Right ventricle myocardium inferior (tissue), 1 donor: ENCODE data around the gene PIK3CD. TPM values are rescaled to one million over a fixed set of nuclear protein-coding genes. Genes with fewer than 3 reads are reported as not detected.
A peak's percentile ranks its signal among the peaks of the same experiment; 100 is the strongest.

Experiments used
- ATAC-seq: fragments of 200-7000 bp; cut with Tn5 transposase; one replicate; pipeline ENCODE4 v1.9.1; 2020; ENCODE audit warnings: mild to moderate bottlenecking, moderate library complexity
- DNase-seq: peaks from one replicate; pipeline ENCODE4 v3.0.0; 2021; ENCODE audit errors: missing footprints
- intact Hi-C: fragments of 100-400 bp; cut with DNase I; formaldehyde crosslinking; loops from one replicate; pipeline ENCODE4 v1.11.0; 2022
- long read RNA-seq: library from polyadenylated mRNA; unstranded; transcript quantifications from one replicate; pipeline ENCODE4 v2.0.0, GENCODE V29; 2021
- total RNA-seq: library from RNA; stranded (reverse); fragmentation: NEBNext Ultra II Directional; extraction: Animal tissue kit (Norgen Biotek cat#: 25700); gene quantifications from one replicate; pipeline ENCODE4 v1.2.1, GENCODE V29; 2021
- donor health status: DM: no; HTN: yes; CAD: no; lungs with severe emphysema.

The PIK3CD gene
- total RNA-seq = 4.1 TPM
- long read RNA-seq, partial matches to known transcripts = 1 of 6 reads
- long read RNA-seq, other reads (novel, unspliced or antisense) = 5 of 6 reads

- intact Hi-C loops = no loop called here
- peak; percentile 84 for DNase-seq
- peak; percentile 32 for ATAC-seq
Observed at GRCh38 chr1:9651565-9652378, at the start of gene PIK3CD. PIK3CD (plus strand) TSS chr1:9651731; CDS start chr1:9710456, 58,725 bp downstream.

DNA sequence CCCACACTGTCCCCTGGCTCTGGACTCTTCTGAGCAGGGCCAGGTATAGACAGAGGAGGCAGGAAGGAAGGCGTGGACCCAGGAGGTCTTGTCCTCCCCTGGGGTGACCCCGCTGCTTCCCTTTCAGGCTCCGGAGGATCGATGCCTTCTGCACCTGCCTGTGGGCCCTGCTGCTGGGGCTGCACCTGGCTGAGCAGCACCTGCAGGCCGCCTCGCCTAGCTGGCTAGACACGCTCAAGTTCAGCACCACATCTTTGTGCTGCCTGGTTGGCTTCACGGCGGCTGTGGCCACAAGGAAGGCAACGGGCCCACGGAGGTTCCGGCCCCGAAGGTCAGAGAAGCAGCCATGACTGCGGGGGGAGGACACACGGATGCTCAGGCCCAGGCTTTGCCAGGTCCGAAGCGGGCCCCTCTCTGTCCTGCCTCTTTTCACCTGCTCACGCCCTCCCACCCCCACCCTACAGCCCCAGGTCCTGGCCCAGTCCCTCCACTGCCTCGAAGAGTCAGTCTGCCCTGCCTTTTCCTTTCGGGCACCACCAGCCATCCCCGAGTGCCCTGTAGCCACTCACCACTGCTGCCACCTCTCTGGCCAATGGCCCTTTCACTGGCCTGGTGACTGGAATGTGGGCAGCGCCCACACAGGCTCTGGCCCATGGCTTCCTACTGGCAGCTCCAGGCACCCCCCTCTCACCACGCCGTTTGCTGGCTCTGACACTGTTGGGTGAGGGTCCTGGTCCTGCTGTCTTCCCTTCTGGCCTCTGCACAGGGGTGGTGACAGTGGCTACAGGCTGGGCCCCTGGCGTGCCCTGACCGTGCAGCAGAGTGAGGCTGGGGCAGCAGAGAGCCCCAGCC lies 49.4 kb upstream of the PIK3CD start:
- ATAC-seq = no peak
- intact Hi-C loops = no loop called here
- DNase-seq = no peak

GRCh38 chr1:9602794-9603167 lies 48.8 kb upstream of the PIK3CD start:
- intact Hi-C loops = no loop called here
- DNase-seq (no peak), ATAC-seq (no peak)

DNA sequence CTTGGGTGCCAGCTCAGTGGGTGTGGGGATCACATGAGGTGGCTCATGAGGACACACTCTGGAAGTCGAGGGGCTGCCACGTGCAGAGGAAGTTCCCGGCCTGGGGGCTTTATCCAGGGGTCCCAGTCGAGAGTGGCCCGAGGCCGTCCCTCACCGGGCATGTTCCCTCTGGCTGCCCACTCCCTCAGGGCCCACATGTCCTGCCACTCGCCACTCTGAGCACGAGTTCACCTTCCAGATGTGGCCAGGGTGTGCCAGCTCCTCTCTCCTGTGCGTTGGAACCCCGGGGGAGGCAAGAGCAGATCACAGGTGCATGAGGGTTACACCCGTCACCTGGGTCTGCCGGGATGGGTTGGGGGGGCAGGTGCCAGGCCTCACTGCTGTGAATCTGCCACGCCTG lies 48.2 kb upstream of the PIK3CD start:
- no peak for ATAC-seq
- no peak for DNase-seq
- intact Hi-C loops = no loop called here

GRCh38 chr1:9603766-9604753 lies 47.5 kb upstream of the PIK3CD start:
- DNase-seq (no peak), ATAC-seq (no peak)
- intact Hi-C loops = no loop called here

DNA sequence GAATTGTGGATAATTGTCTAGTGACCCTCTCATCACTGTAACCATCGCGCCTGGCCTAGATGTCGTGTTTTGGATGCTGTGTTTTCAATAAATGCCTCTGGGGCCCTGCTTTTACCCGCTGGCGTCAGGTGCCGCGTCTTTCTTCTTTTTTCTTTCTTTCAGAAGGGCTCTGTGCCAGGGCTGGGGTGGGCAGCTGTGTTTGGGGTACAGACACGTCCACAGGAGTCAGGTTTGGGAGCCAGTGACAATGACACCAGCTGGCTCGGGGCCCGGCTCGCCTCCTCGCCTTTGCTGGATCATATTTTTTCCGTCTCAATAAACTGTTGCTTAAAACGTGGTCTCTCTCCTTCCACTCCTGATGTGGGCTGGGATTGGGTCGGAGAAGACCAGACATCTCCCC lies 46.7 kb upstream of the PIK3CD start:
- DNase-seq = no peak
- intact Hi-C loops = no loop called here

DNA sequence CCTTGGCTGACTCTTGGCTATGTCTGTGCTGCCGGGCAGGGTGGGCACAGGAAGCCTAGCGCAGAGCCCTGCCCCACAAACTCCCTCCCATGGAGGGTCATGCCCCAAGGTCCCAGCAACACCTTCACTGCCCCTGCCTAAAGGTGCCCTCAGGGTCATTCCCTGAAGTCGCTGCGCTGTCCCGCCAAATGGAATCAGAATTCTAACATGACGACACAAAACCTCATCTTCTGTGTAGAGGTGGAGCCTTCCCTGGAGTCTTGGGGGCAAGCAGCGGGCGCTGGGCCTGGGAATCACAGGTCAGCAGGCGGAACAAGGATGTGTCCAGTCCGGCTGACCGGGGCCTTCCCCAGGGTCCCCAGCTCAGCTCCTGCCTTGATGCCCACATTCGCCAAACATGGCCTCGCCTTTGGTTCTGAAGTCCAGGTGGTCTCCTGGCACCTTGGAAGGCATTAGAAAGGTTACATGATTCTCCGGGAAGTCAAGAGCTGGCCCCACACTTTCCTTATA lies 45.5 kb upstream of the PIK3CD start:
- DNase-seq (no peak), ATAC-seq (no peak)
- intact Hi-C loops = no loop called here

More for the DNA sequence above, 46.7 kb upstream of the PIK3CD start:
- ATAC-seq = no peak

- DNase-seq (no peak), ATAC-seq (no peak)
- intact Hi-C loops = no loop called here
Observed at GRCh38 chr1:9606458-9606857, 45.1 kb upstream of the PIK3CD start.

DNA sequence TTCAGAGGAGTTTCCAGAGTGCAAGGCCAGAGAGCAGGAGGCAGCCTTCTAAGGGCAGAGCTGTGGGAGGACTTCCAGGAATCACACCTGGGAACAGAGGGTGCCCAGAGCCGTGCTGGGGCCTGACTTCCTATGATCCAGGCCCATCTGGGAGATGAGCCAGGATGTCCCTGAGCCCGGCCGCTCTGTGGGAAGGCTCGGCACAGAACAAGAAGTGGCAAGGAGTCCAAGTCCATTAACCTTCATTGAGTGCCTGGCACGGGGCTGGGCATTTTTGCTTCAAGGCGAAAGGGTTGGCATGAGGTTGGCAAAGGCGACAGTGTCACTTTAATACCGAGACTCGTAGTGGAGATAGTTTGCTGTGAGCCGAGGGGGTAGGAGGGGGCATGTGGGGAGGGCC lies 44.6 kb upstream of the PIK3CD start:
- intact Hi-C loops = no loop called here
- DNase-seq (no peak), ATAC-seq (peak; percentile 57)

DNA sequence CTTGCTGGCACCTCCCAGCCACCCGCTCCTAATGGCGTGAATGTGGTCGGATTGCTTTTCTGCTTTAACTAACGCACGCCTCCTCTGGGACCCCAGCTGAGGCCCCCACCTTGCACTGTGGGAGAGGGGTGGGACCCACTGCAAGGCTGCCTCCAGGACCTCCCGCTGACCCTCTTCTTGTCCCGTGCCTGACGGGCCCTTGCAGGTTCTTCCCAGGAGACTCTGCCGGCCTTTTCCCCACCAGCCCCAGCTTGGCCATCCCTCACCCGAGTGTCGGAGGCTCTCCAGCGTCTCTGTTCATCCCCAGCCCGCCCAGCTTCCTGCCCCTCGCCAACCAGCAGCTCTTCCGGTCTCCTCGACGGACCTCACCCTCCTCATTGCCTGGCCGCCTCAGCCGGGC lies 44.2 kb upstream of the PIK3CD start:
- intact Hi-C loops = no loop called here
- ATAC-seq = no peak
- DNase-seq = no peak

GRCh38 chr1:9609998-9610397 lies 41.5 kb upstream of the PIK3CD start:
- peak; percentile 60 for ATAC-seq
- no peak for DNase-seq
- intact Hi-C loops = no loop called here

GRCh38 chr1:9610548-9610947 lies 41.0 kb upstream of the PIK3CD start:
- intact Hi-C loops = no loop called here
- no peak for DNase-seq
- no peak for ATAC-seq

DNA sequence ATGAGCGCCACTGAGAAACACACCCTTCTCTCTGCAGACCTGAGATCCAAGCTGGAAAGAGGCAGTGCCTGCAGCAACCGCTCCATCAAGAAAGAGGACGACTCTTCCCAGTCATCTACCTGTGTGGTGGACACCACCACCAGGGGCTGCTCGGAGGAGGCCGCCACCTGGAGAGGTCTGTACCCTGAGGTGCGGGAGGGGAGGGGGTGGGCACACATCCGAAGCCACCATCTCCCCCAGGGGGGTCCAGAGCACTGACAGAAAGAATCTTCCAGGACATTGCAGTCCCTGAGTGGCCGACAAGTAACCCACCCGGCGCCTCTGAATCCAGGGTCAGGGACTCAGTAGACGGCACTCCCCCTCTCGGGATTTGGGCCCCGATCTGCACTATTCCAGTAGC lies 39.8 kb upstream of the PIK3CD start:
- ATAC-seq (no peak), DNase-seq (no peak)
- intact Hi-C loops = no loop called here

DNA sequence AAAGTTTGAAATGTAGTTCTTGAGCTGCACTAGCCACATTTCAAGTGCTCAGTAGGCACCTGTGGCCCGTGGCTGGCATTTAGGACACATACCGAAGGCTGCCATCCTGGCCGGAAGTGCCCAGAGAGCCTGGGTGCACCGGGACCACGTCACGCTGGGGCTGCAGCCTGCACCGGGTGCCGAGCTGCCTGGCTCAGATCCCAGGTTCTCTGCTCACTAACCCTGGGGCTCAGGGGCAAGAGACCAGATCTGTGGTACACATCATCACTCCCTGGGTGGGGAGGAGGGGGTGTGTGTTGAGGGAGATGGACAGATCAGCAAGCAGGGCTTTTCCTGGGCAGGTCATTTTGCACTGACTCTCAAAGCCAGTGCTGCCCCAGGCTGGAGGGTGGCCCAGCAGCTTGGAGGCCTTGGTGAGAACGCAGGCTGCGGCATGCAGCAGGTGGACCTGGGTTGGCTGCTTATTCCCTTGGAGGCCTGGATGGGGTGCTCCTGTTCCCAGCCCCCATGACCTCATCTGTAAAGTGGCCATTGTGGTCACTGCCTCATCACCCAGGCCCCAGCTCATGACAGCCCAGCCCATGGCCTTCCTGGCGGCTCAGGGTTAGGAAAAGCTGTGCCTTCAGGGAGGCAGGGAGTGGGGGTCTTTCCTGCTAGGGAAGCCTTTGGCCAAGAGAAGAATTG lies 39.2 kb upstream of the PIK3CD start:
- ATAC-seq (no peak), DNase-seq (no peak)
- intact Hi-C loops = no loop called here

DNA sequence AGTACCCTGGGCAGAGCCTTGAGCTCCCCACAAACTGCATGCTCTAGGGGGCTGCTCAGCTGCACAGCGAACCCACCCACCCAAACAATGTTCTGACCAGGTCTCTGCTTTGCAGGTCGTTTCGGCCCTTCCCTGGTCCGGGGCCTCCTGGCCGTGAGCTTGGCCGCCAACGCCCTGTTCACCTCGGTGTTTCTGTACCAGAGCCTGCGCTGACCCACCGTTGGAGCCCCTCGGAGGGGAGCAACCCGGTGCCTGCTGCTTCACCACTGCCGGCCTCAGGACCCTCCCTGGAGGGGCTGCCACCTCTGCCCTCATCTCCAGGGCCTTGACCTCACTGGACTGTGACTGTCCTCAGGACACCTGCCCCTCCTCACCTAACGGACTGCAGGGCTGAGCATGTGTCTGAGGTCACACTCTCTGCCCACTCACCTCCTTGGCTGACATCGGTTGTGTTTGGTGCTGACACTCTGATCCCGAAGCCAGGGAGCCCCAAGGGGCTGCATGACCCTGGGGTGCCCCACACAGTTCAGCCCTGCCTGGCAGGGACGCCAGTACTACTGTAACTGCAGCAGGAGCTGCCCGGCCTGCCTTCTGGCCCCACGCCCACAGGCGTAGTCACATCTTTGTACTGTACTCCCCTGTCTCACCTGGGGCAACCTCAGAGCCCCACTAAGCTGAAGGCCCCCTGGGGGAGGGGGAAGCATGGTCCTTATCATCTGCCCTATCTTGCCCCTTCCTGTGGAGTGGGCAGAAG lies 38.5 kb upstream of the PIK3CD start:
- DNase-seq (no peak), ATAC-seq (no peak)
- intact Hi-C loops = no loop called here

GRCh38 chr1:9613625-9614299 lies 37.8 kb upstream of the PIK3CD start:
- DNase-seq (no peak), ATAC-seq (no peak)
- intact Hi-C loops = no loop called here
